H1 (cell line): ENCODE measurements around the gene CBLB. TPM values are rescaled to one million over a fixed set of nuclear protein-coding genes. Genes with fewer than 3 reads are reported as not detected.

ENCODE experiments used
- CTCF ChIA-PET: fragments of 300-600 bp; sonication (Branson Sonifier 250); formaldehyde crosslinking; loops from one replicate; lab custom pipeline; 2021; ENCODE audit not compliant: partially characterized antibody; lab: Charles Lee
- POLR2A ChIA-PET: fragments of 300-600 bp; sonication (Branson Sonifier 250); formaldehyde crosslinking; loops from one replicate; lab custom pipeline; 2021; ENCODE audit warnings: inconsistent platforms; ENCODE audit not compliant: partially characterized antibody; lab: Charles Lee
- DNase-seq, 2 experiments: peaks; one replicate each; pipeline versions ENCODE4 v3.0.0 to v3.0.0-alpha.2; 2010 to 2022; ENCODE audit warnings: low spot score in 2 of 2, low read depth in 1 of 2, mixed read lengths in 1 of 2
- FAIRE-seq: peaks from 2 replicates; lab custom pipeline; 2011; peaks lifted over from hg19 to GRCh38; lab: Jason Lieb, UNC
- H2AFZ ChIP-seq: 2 replicates; pipeline ENCODE4 v1.8.1; 2012; ENCODE audit warnings: low read length, inconsistent platforms
- H2AK5ac ChIP-seq: 2 replicates; pipeline ENCODE4 v1.6.1; 2013; ENCODE audit warnings: low read depth, low read length
- H2BK120ac ChIP-seq: replicated peaks from 2 replicates; pipeline ENCODE3; 2013; ENCODE audit warnings: low read depth, low read length, inconsistent platforms
- H2BK12ac ChIP-seq: 2 replicates; pipeline ENCODE4 v1.6.1; 2013; ENCODE audit warnings: low read depth, low read length
- H2BK15ac ChIP-seq: 2 replicates; pipeline ENCODE4 v1.6.1; 2013; ENCODE audit warnings: low read length
- H2BK20ac ChIP-seq: 2 replicates; pipeline ENCODE4 v1.6.1; 2013; ENCODE audit warnings: low read length
- H2BK5ac ChIP-seq: 2 replicates; pipeline ENCODE4 v1.6.1; 2013; ENCODE audit warnings: low read depth, low read length
- H3K14ac ChIP-seq: 2 replicates; pipeline ENCODE4 v1.6.1; 2013; ENCODE audit warnings: inconsistent platforms; ENCODE audit not compliant: insufficient read length
- H3K18ac ChIP-seq: 2 replicates; pipeline ENCODE4 v1.6.1; 2013; ENCODE audit warnings: low read length; ENCODE audit errors: extremely low read depth
- H3K23ac ChIP-seq: 2 replicates; pipeline ENCODE4 v1.6.1; 2013; ENCODE audit warnings: inconsistent platforms; ENCODE audit not compliant: insufficient read length
- H3K23me2 ChIP-seq: 2 replicates; pipeline ENCODE4 v1.6.1; 2013; ENCODE audit warnings: low read depth, low read length
- H3K27ac ChIP-seq: 2 replicates; pipeline ENCODE4 v1.6.1; 2011; ENCODE audit warnings: low read depth, low read length, inconsistent platforms
- H3K27me3 ChIP-seq, 4 experiments: replicated peaks in 1 of 4; 1 replicate in 1 of 4; 2 replicates in 3 of 4; pipeline versions ENCODE4 v1.6.1 to v1.8.1; 2011 to 2013; ENCODE audit warnings: low read length in 3 of 4, mild to moderate bottlenecking in 3 of 4, inconsistent platforms in 2 of 4, mixed read lengths in 2 of 4, moderate library complexity in 1 of 4; ENCODE audit not compliant: control insufficient read depth in 3 of 4, insufficient read depth in 3 of 4; ENCODE audit errors: extremely low read depth in 1 of 4
- H3K36me3 ChIP-seq, 4 experiments: 2 replicates each; pipeline versions ENCODE4 v1.6.1 to v1.8.1; 2011 to 2013; ENCODE audit warnings: mild to moderate bottlenecking in 4 of 4, low read length in 3 of 4, moderate library complexity in 2 of 4, control low read depth in 1 of 4, inconsistent platforms in 1 of 4; ENCODE audit not compliant: insufficient read depth in 4 of 4, control insufficient read depth in 2 of 4
- H3K4ac ChIP-seq: replicated peaks from 2 replicates; pipeline ENCODE3; 2013; ENCODE audit warnings: low read length, low read depth, mixed read lengths, inconsistent platforms; ENCODE audit not compliant: insufficient read length
- H3K4me1 ChIP-seq, 4 experiments: replicated peaks in 1 of 4; 1 replicate in 1 of 4; 2 replicates in 3 of 4; pipeline versions ENCODE4 v1.6.1 to v1.8.1; 2011 to 2013; ENCODE audit warnings: low read length in 3 of 4, inconsistent platforms in 2 of 4, mixed read lengths in 1 of 4; ENCODE audit not compliant: insufficient read depth in 4 of 4, control insufficient read depth in 3 of 4
- H3K4me2 ChIP-seq, 2 experiments: 2 replicates each; pipeline versions ENCODE4 v1.6.1 to v1.8.1; 2011 to 2013; ENCODE audit warnings: low read depth in 2 of 2, low read length in 2 of 2, control low read depth in 1 of 2, inconsistent platforms in 1 of 2, mild to moderate bottlenecking in 1 of 2; ENCODE audit not compliant: insufficient read depth in 1 of 2
- H3K4me3 ChIP-seq, 4 experiments: fragments of 200-600, 300-600 bp in 1 of 4; sonication (generic), shearing (Covaris generic), sonication (Bioruptor Twin) in 1 of 4; 2 replicates each; pipeline versions ENCODE4 v1.5.1 to v1.8.1; 2011 to 2016; ENCODE audit warnings: low read length in 4 of 4, low read depth in 3 of 4, control low read depth in 2 of 4, inconsistent platforms in 2 of 4, mild to moderate bottlenecking in 2 of 4, mixed read lengths in 1 of 4, moderate library complexity in 1 of 4; ENCODE audit not compliant: insufficient read depth in 2 of 4; ENCODE audit errors: extremely low read depth in 1 of 4
- H3K56ac ChIP-seq: replicated peaks from 2 replicates; pipeline ENCODE3; 2013; ENCODE audit warnings: low read depth, mild to moderate bottlenecking, mixed read lengths, low read length, inconsistent platforms; ENCODE audit not compliant: insufficient read length
- H3K79me1 ChIP-seq: 2 replicates; pipeline ENCODE4 v1.6.1; 2013; ENCODE audit warnings: low read depth, low read length, control low read depth
- H3K79me2 ChIP-seq, 2 experiments: 2 replicates each; pipeline versions ENCODE4 v1.6.1 to v1.8.1; 2012 to 2013; ENCODE audit warnings: low read length in 2 of 2, mild to moderate bottlenecking in 2 of 2, inconsistent platforms in 1 of 2; ENCODE audit not compliant: insufficient read depth in 2 of 2, control insufficient read depth in 1 of 2
- H3K9ac ChIP-seq, 4 experiments: replicated peaks in 1 of 4; 1 replicate in 1 of 4; 2 replicates in 3 of 4; pipeline versions ENCODE4 v1.6.1 to v1.8.1; 2011 to 2013; ENCODE audit warnings: low read depth in 3 of 4, low read length in 3 of 4, control low read depth in 2 of 4, mild to moderate bottlenecking in 2 of 4, moderate library complexity in 2 of 4, inconsistent platforms in 1 of 4; ENCODE audit errors: extremely low read depth in 1 of 4
- H3K9me3 ChIP-seq, 2 experiments: 2 replicates each; pipeline versions ENCODE4 v1.6.1 to v1.8.1; 2012 to 2013; ENCODE audit warnings: mild to moderate bottlenecking in 2 of 2, moderate library complexity in 2 of 2, control low read depth in 1 of 2, inconsistent platforms in 1 of 2, low read depth in 1 of 2, low read length in 1 of 2, mixed read lengths in 1 of 2; ENCODE audit not compliant: insufficient read depth in 2 of 2
- H4K20me1 ChIP-seq, 2 experiments: replicated peaks in 1 of 2; 2 replicates each; pipeline versions ENCODE3 to v1.8.1; 2011 to 2013; ENCODE audit warnings: inconsistent platforms in 2 of 2, low read length in 2 of 2, mild to moderate bottlenecking in 1 of 2; ENCODE audit not compliant: insufficient read depth in 2 of 2, control insufficient read depth in 1 of 2
- H4K5ac ChIP-seq: 2 replicates; pipeline ENCODE4 v1.6.1; 2013; ENCODE audit warnings: low read length, low read depth, mixed read lengths, inconsistent platforms; ENCODE audit not compliant: insufficient read length
- H4K8ac ChIP-seq: 2 replicates; pipeline ENCODE4 v1.8.0; 2013; ENCODE audit warnings: mild to moderate bottlenecking, moderate library complexity, low read length, inconsistent platforms; ENCODE audit not compliant: insufficient read depth; ENCODE audit errors: extremely low read depth
- H4K91ac ChIP-seq: replicated peaks from 2 replicates; pipeline ENCODE3; 2013; ENCODE audit warnings: low read length, mixed read lengths, inconsistent platforms; ENCODE audit not compliant: insufficient read length
- ASH2L ChIP-seq: fragments of 200-600, 300-600 bp; sonication (generic); IDR thresholded peaks from one replicate; pipeline ENCODE4 v1.7.1; 2017; ENCODE audit warnings: low read length
- BACH1 ChIP-seq: IDR thresholded peaks from 2 replicates; pipeline ENCODE4 v1.6.1; 2012; ENCODE audit warnings: low read length, improper control_type of control experiment
- CBX5 ChIP-seq: fragments of 300-800, 300-1000 bp; sonication (generic); IDR thresholded peaks from 2 replicates; pipeline ENCODE4 v1.7.1; 2016; ENCODE audit warnings: antibody characterized with exemption, low read length, low read depth
- CEBPB ChIP-seq: IDR thresholded peaks from 2 replicates; pipeline ENCODE4 v1.6.1; 2012; ENCODE audit warnings: low read depth, low read length
- EGR1 ChIP-seq: IDR thresholded peaks from 2 replicates; pipeline ENCODE4 v1.6.1; 2011; ENCODE audit warnings: low read depth, low read length, borderline replicate concordance
- EZH2 ChIP-seq: fragments of 200-600 bp; sonication (generic); IDR thresholded peaks from 2 replicates; pipeline ENCODE4 v1.7.1; 2012; ENCODE audit warnings: low read depth, mild to moderate bottlenecking, moderate library complexity, low read length, inconsistent platforms; ENCODE audit not compliant: severe bottlenecking
- FOSL1 ChIP-seq: IDR thresholded peaks from 2 replicates; pipeline ENCODE4 v1.6.1; 2011; ENCODE audit warnings: mild to moderate bottlenecking, low read depth, low read length, moderate library complexity; ENCODE audit not compliant: insufficient read depth
- KDM5A ChIP-seq: fragments of 200-600 bp; IDR thresholded peaks from 2 replicates; pipeline ENCODE4 v1.7.1; 2012; ENCODE audit warnings: mild to moderate bottlenecking, low read length, inconsistent platforms, mixed read lengths
- MAFK ChIP-seq: IDR thresholded peaks from 2 replicates; pipeline ENCODE4 v1.6.1; 2012; ENCODE audit warnings: low read depth, mild to moderate bottlenecking, improper control_type of control experiment, low read length
- MAX ChIP-seq: IDR thresholded peaks from 2 replicates; pipeline ENCODE4 v1.6.1; 2012; ENCODE audit warnings: inconsistent platforms
- NANOG ChIP-seq: IDR thresholded peaks from 2 replicates; pipeline ENCODE4 v1.6.1; 2011; ENCODE audit warnings: low read length, low read depth, mild to moderate bottlenecking, inconsistent platforms; ENCODE audit not compliant: insufficient read depth, poor library complexity, severe bottlenecking
- RBBP5 ChIP-seq: IDR thresholded peaks from 2 replicates; pipeline ENCODE4 v1.7.1; 2012; ENCODE audit warnings: low read depth, mild to moderate bottlenecking, inconsistent platforms, low read length, moderate library complexity, borderline replicate concordance
- SIN3A ChIP-seq, 2 experiments: IDR thresholded peaks in 1 of 2; conservative IDR thresholded peaks in 1 of 2; 2 replicates each; pipeline ENCODE4 v1.6.1; 2011 to 2012; ENCODE audit warnings: low read length in 2 of 2, improper control_type of control experiment in 1 of 2, low read depth in 1 of 2, mild to moderate bottlenecking in 1 of 2
- SP2 ChIP-seq: IDR thresholded peaks from 2 replicates; pipeline ENCODE4 v1.6.1; 2012; ENCODE audit warnings: mild to moderate bottlenecking, low read length, inconsistent platforms
- TAF1 ChIP-seq: IDR thresholded peaks from 2 replicates; pipeline ENCODE4 v1.6.1; 2011; ENCODE audit warnings: mild to moderate bottlenecking, low read depth, low read length
- YY1 ChIP-seq: IDR thresholded peaks from 2 replicates; pipeline ENCODE4 v1.6.1; 2011; ENCODE audit warnings: low read depth, mild to moderate bottlenecking, low read length
- WGBS, 2 experiments: shearing (Covaris generic) in 1 of 2; methylation state at CpG; one replicate each; pipeline versions ENCODE4 v1.1.6 to v1.1.7; 2013 to 2015; ENCODE audit warnings: low lambda C conversion rate in 2 of 2, mixed read lengths in 2 of 2, inconsistent platforms in 1 of 2, low coverage in 1 of 2, missing lambda C conversion rate in 1 of 2; ENCODE audit not compliant: insufficient replicate concordance in 2 of 2, insufficient coverage in 1 of 2, insufficient read length in 1 of 2; ENCODE audit errors: extremely low coverage in 1 of 2, missing lambda C conversion rate in 1 of 2; 5-methylcytosine and 5-hydroxymethylcytosine counted together
- polyA plus RNA-seq, 7 experiments: library from polyadenylated mRNA; depleted of rRNA in 3 of 7; stranded (reverse) in 5 of 7; unstranded in 2 of 7; fragments of >200 nt in 5 of 7; fragments of 200-250 nt in 2 of 7; gene quantifications; 1 replicate in 5 of 7; 2 replicates in 1 of 7; 4 replicates in 1 of 7; pipeline versions ENCODE4 v1.2.1 to v1.2.3, GENCODE V29; 2011 to 2013; ENCODE audit warnings: missing spikeins in 2 of 7, mixed read lengths in 2 of 7
- total RNA-seq: library from RNA; stranded (reverse); fragmentation: NEBNext Ultra II Directional; extraction: Animal tissue kit (Norgen Biotek cat#: 25700); gene quantifications from 2 replicates; pipeline ENCODE4 v1.2.1, GENCODE V29; 2021

CBLB gene
- total and polyA plus RNA-seq, 2 of the 8 experiments (the other 6 are each of a cell fraction or from before 2014, with no cell fraction given), result 14.5 to 26.0 TPM

GRCh38 chr3:105618556-105618955 lies 250.3 kb downstream of the CBLB start:
- POLR2A ChIA-PET, result no interaction called here
- H3K4me3 ChIP-seq, result no peak overlapping the region
- H3K4me2 ChIP-seq, result no peak overlapping the region
- H4K5ac ChIP-seq, result no peak overlapping the region
- TF ChIP-seq SP2 (no peak), FOSL1 (no peak), BACH1 (no peak), ASH2L (no peak), RBBP5 (no peak), SIN3A (conservative IDR thresholded peaks at IDR 0.05 in 1 of 2, IDR thresholded peaks at IDR 0.05 in 1 of 2; ENCODE audit: low read depth in 1 of 2, low read length in 2 of 2) (no peak), MAX (no peak), KDM5A (no peak), CEBPB (no peak), YY1 (no peak), MAFK (no peak), EZH2 (no peak), TAF1 (no peak), CBX5 (no peak), EGR1 (no peak), NANOG (no peak)
- H3K79me2 ChIP-seq, result no peaks in the 10 kb centered on the region
- H3K36me3 ChIP-seq, result no peaks in the 10 kb centered on the region
- FAIRE-seq, result no peak
- H4K8ac ChIP-seq, result no peak overlapping the region
- no peak overlapping the region for H3K56ac ChIP-seq
- no peaks in the 10 kb centered on the region; the same call in 1 of the 2 replicates for H3K23me2 ChIP-seq
- no peak overlapping the region for H3K14ac ChIP-seq
- no peak overlapping the region for H2BK5ac ChIP-seq
- 97% methylated on average over 5 of the region's 5 CpGs; no CpG with 5 or more reads in 1 of the 2 experiments for WGBS, 2 experiments
- no peak overlapping the region for H2BK12ac ChIP-seq
- no peak overlapping the region for H3K23ac ChIP-seq
- no peaks in the 10 kb centered on the region for H3K79me1 ChIP-seq
- no peaks in the 10 kb centered on the region for H3K4me1 ChIP-seq
- no peak overlapping the region for H3K9ac ChIP-seq
- no peak overlapping the region for H3K4ac ChIP-seq
- H4K91ac ChIP-seq, result no peak overlapping the region
- no peaks in the 10 kb centered on the region for H3K27me3 ChIP-seq
- H2AK5ac ChIP-seq, result no peak overlapping the region
- DNase-seq, result no peak
- no peaks in the 10 kb centered on the region for H3K9me3 ChIP-seq
- no peak overlapping the region for H2BK120ac ChIP-seq
- no peak overlapping the region for H2AFZ ChIP-seq
- no peaks in the 10 kb centered on the region for H4K20me1 ChIP-seq
- H3K27ac ChIP-seq, result no peak overlapping the region
- CTCF ChIA-PET, result no interaction called here
- no peak overlapping the region for H2BK20ac ChIP-seq
- H2BK15ac ChIP-seq, result no peak overlapping the region
- no peak overlapping the region for H3K18ac ChIP-seq
